ENCODE results near the gene MAST3.
"Not testable (repeated sequence)": the region's sequence is repeated elsewhere in the genome, so short reads cannot be mapped to it uniquely, and the experiment has no call there.

Gene MAST3

DNA sequence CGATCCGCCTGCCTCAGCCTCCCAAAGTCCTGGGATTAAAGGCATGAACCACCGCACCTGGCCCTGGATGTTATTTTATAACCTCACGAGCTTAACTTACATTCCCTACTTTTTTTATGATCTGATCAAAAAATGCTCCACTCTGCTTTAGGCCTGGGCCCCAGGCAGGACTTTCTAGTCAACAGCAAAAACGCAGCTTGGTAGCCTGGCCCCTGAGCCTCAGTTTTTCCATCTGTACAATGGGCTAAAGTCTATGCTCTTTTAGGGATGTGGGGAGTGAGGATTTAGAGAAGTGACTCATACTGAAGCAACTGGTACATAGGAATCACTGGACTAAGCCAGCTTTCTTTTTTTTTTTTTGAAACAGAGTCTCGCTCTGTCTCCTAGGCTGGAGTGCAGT, 43.5 kb downstream of the MAST3 start:
- no peak for DNase-seq

DNA sequence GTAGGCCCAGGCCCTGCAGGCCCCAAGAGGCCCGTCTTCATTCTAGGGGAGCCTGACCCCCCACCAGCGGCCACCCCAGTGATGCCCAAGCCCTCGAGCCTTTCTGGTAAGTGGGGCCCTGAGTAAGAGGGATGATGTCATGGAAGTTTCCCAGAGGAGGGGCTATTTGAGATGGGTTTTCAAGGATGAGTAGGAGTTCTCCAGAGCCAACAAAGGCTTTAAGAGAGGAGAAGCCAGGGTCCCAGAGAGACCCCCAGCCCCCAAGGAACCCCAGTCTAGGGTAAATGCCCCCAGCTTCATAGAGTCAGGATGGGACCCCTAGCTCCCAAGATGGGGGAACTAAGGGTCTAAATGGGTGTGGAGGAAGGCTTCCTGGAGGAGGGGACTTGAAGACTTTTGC, 46.3 kb downstream of the MAST3 start:
- no peak for DNase-seq

DNA sequence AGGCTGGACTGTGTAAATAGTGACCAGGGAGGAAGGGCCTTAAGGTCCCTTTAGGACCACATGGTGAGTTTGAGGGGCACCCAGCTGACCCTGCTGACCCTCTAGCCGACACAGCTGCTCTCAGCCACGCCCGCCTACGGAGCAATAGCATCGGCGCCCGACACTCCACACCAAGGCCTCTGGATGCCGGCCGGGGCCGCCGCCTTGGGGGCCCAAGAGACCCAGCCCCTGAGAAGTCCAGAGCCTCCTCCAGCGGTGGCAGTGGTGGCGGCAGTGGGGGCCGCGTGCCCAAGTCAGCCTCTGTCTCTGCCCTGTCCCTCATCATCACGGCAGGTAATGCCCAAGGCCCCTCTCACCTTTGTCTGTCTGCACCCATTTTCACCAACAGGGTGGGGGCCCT, 46.8 kb downstream of the MAST3 start:
- no peak for DNase-seq

DNA sequence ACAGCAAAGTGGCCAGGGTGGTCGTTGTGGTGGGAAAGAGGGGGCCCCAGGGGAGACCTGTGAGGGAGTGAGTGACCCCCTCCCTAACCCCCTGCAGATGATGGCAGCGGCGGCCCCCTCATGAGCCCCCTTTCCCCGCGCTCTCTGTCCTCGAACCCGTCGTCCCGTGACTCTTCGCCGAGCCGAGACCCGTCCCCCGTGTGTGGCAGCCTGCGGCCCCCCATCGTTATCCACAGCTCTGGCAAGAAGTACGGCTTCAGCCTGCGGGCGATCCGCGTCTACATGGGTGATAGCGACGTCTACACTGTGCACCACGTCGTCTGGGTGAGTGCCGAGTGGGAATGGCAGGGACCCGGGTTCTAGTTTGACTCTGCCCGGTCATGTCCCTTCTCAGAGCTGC, 47.3 kb downstream of the MAST3 start:
- DNase-seq: no peak

DNA sequence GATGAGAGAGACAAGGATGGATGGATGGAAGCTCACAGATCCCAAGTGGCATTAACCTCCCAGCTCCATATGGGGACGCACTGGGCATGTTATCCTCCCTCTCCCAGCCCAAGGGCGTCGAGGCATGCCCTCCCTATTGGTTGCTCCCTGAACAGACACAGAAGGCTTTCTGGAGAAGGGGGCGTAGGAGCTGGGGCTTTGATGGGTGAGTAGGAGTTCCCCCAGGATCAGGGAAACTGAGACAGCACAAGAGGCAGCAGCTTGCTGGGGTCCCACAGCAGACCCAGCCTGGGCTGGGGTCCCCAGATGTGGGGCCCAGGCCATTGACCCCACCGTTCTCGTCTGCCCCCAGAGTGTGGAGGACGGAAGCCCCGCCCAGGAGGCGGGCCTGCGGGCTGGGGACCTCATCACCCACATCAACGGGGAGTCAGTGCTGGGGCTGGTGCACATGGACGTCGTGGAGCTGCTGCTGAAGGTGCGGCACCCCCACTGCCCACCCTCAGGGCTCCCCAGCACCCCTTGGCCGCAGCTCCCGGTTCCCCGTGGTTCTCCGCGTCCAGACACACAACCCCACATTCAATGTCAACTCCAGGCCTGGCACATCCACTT, 47.9 kb downstream of the MAST3 start:
- DNase-seq: no peak

DNA sequence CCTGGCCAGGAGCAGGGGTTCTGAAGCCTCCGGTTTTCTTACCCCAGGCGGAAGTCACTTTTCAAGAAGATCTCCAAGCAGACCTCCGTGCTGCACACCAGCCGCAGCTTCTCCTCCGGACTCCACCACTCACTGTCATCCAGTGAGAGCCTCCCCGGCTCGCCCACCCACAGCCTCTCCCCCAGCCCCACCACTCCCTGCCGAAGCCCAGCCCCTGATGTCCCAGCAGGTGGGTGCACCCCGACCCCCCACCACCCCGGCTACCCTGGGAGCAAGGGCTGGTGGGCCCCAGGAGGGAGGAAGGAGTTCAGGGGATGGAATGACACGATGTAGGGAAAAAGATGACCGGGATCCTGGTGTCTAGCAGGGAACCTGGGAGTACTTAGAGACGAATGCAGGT, 49.8 kb downstream of the MAST3 start:
- no peak for DNase-seq

DNA sequence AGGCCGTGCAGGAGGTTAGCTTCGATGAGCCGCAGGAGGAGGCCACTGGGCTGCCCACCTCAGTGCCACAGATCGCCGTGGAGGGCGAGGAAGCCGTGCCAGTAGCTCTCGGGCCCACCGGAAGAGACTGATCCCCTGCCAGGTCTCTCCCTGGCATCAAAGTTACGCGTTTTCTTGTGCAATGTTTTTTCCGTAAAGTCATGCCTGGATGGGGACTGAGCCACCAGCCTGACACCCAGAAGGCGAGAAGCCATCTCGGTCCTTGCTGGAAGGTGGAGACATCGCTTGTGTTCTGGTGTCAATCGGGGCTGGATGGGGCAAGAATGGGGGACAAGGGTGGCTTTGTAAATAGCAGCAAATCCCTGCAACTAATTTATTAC, 52.0 kb downstream of the MAST3 start:
- DNase-seq: no peak

DNA sequence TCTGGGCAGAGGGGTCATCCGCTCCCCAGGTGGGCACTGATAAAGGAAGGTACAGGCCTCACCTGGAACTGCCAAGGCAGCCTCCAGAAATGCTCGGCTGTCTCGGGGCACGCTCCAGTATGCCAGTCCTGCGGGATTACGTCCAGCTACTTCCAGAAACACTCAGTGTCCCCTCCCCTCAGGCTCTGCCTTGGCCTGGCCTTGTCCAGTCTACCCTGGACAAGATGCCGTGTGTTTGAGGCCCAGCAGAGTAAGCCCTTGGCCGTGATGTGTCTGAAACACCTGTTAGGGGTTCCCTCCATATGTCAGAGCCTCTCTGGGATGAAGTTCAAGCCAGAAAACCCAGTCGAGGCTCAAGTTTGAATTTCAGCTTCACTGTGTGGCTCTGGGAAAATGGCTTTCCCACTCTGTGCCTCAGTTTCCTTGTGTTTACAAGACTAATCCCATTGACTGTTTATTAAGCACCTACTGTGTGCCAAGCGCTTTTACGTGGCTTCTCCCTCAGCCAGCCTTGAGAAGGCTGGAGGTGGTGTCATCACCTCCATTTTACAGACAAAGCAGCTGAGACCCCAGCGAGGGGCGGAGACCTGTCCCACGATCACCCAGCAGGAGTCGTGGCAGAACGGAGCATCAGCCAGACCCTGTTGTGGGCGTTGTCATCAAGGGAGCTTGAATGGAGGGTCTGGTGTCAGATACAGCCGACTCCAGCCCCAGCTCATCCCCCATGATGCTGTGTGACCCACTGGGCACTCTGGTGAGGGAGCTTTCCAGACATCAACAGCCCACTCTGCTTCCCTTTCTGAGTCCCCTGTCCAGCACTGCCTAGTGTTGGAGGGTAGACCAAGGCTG, 53.4 kb downstream of the MAST3 start:
- no peak for DNase-seq

DNA sequence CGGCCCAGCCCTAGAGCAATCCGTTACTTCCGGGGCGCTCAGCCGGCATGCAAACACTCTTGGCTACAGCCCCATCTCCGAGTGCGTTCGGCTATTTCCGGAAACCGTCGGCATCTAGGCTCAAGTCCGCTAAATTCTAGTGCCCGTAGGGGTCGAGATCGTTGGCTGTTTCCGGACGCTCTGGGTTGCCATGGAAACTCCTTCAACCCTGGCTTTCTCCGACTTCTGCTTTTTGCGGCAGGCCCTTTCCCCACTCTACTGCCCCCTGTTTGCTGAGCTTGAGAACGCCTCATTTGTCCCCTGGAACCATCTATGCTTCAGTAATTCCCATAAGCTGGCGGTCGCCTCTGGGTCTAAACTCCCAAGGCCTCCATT, 54.9 kb downstream of the MAST3 start:
- DNase-seq: peak; percentile 92

DNA sequence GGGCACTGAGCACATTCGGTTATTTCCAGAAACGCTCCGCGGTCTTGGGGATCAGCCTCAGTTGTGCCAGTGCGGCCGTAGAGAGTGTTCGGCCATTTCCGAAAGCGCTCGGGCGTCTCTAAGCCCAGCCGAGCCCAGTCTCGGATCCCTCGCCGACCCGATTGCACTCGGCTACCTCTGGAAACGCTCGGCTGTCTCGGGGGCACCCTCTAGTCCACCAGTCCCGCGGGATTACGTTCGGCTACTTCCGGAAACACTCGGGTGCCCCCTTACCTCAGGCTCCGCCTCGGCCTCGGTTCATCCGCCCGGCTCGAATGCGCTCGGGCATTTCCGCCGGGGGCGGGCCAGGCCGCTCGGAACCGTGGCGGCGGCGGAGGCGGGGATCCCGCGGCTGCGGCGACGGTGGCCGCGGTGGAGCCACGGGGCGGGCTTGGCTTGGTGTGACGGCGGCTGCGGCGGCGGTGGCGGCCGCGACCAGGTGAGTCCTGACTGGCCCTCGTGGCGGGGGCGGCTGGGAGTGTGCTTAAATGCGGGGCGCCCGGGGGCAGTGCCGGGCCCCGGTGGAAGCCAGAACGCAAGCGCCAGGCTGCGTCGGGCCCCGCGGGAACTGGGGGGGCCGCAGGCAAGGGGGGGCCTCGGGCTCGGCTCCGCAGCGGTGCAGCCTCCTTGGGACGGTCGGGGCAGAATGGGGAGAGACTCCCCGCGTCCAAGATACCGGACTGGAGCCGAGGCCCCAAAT, 55.4 kb downstream of the MAST3 start, which contains the start of gene PIK3R2:
Gene PIK3R2, plus strand, starts transcription at position 347 of the 739 bp plus-strand sequence. CDS start 2,717 bp downstream, outside the sequence.
- peak; percentile 99 for DNase-seq

DNA sequence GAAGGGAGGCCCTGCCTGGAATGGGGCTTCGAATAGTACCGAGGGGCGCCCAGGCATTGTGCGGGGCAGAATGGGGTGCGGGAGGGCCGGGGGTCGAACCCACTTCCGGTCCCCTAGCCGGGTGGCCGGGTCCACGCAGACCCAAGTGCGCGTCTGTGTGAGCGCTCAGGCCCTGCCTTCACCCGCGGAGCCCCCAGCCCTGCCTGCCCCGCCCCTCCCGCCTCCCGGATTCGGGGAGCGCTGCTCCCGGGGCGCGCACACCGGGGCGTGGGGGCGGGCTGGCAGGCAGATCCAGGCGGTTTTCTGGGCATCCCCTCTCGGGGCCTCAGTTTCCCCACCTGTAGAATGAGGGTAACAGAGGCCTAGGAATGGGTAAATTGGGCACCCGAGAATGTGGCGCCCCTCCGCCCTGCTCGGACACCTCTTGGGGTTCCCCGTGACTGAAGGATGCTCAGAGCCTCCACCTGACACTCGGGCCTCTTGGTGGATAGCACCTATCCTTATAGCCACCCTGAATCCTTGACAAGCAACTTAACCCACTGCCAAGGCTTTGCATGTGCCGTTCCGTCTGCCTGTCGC, 56.1 kb downstream of the MAST3 start:
- DNase-seq: no peak

DNA sequence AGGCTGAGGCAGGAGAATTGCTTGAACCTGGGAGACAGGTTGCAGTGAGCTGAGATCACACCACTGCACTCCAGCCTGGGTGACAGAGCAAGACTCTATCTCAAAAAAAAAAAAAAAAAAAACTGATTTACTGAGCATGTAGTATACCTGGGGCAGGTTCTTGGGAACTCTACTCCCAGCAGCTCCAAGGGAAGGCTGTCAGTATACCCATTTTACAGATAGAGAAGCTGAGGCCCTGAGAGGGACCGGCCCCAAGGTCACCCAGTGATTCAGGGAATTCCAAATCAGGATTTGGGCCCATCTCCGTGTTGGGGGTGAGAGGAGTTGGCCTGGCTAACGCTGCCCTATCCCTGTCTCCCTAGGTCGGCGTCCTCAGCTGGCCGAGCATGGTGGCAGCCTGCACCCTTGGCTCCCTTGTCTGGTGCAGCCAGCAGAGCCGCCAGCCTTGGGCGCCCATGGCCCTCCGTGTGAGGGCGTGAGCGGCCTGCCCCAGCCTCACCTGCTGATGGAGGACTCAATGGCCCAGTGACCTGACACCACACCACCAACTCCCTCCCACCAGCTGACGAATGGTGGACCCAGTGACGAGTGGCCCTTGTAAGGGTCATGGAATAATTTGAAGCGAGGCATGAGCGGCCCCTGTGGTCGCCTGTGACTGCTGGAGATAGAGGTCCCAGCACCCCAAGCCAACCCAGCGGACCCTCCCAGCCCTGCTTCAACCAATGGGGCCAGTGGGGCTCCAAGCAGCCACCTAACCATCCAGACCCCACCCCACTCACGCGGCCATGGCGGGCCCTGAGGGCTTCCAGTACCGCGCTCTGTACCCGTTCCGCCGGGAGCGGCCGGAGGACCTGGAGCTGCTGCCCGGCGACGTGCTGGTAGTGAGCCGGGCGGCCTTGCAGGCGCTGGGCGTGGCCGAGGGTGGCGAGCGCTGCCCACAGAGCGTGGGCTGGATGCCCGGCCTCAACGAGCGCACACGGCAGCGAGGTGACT, 57.8 kb downstream of the MAST3 start:
- no peak for DNase-seq

DNA sequence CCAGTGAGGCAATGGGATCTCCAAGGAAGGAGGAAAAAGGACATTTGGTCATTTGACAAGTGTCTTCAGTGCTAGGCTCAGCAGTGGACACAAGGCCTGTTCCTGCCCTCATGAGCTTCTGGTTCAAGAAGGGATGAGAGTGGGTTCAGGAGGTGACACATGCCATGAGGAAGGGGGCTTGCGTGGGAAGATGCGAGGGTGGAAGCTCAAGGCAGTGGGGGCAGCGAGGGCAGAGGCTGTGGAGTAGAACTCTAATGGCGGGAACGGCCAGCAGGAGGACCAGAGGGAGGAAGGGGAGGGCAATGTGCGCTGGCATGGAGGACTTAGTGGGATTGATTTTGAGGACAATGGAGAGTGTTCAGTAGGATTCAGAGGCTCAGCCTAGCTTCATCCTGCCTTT, 58.7 kb downstream of the MAST3 start:
- no peak for DNase-seq

DNA sequence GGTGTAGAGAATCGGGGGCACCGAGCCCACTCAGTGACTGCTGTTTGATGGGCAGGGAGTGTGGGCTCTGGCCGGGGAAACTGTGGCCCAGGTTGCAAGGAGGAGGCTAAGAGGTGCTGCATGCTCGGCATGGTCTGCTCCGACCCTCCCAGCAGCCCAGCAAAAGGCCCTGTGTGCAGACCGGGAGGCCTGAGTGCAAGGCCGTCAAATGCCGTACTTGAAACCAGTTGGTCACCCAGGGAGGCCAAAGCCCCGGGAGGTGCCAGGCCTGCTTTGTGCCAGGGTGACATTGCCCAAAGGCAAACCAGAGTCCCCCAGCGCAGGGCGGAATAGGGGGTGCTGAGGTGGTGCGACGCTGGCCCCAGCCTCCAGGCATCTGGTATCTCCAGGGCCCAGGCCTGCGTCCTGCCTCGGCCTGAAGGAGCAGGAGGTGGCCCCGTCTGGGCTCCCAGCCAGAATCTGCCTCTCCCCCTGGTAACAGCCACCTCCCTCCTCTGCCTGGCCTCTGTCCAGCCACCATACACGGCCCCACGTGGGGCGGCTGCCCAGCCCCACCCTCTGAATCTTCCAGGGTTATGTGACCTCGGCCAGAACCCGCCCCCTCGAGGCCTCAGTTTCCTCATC, 59.4 kb downstream of the MAST3 start:
- DNase-seq: peak; percentile 96

DNA sequence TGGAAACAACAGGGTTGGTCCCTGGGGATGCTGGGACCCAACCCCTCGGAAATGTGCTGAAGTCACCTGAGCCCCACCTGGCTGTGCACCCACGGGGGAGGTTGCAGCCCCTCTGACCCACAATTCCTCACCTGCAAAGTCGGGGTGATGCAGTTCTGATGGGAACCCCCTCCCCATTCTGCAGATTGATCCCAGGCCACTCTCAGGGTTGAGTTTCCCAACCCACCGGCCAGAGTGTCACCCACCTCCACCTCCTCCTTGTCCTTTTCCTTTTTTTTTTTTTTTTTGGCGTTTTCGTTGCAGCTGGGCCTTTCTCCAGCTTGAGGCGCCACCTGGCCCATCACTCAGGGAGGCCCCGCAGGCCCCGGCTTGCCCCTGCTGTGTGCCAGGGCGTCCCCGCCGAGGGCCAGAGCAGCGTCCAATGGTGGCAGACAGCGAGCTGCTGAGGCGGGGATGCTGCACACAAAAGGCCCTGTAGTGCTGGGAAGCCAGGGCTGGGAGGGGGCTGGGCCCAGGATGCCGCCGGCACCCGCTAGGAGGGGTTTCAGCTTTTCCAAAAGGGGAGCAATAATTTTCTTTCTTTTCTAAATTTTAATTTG, 60.0 kb downstream of the MAST3 start:
- DNase-seq: peak; percentile 96

DNA sequence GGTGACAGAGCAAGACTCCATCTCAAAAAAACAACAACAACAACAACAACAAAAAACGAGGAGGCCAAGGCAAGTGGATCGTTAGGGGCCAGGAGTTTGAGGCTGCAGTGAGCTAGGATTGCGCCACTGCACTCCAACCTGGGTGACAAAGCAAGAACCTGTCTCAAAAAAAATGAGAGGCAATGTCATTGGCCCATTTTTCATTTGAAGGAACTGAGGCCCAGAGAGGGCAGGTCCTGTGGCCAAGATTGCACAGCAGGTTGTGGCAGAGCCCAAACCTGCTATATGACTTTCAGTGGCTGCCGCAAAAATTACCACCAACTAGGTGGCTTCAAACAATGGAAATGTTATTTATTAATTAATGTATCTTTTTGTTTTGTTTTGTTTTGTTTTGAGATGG, 60.9 kb downstream of the MAST3 start:
- no peak for DNase-seq

DNA sequence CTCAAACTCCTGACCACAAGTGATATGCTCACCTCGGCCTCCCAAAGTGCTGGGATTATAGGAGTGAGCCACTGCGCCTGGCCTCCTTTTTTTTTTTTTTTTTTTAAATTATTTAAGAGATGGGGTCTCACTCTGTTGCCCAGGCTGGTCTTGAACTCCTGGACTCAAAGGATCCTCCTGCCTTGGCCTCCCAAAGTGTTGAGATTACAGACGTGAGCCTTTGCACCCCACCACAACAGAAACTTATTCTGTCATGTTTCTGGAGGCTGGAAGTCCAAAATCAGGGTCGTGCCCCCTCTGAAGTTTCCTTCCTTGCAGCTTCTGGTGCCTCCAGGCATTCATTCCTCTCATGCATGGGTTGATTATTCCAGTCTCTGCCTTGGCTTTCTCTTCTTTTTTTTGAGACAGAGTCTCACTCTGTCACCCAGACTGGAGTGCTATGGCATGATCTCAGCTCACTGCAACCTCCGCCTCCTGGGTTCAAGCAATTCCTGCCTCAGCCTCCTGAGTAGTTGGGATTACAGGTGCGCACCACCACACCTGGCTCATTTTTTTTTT, 61.6 kb downstream of the MAST3 start:
- not testable (repeated sequence) for DNase-seq

DNA sequence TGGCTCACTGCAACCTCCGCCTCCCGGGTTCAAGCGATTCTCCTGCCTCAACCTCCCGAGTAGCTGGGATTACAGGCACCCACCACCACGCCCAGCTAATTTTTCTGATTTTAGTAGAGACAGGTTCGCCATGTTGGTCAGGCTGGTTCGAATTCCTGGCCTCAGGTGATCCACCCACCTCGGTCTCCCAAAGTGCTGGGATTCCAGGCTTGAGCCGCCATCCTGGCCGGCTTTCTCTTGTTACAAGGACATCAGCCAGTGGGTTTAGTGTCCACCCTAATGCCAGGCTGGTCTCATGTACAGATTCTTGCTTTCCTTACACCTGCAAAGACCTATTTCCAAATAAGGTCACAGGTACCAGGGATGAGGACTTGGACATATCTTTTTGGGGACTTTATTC, 62.2 kb downstream of the MAST3 start:
- DNase-seq: no peak

DNA sequence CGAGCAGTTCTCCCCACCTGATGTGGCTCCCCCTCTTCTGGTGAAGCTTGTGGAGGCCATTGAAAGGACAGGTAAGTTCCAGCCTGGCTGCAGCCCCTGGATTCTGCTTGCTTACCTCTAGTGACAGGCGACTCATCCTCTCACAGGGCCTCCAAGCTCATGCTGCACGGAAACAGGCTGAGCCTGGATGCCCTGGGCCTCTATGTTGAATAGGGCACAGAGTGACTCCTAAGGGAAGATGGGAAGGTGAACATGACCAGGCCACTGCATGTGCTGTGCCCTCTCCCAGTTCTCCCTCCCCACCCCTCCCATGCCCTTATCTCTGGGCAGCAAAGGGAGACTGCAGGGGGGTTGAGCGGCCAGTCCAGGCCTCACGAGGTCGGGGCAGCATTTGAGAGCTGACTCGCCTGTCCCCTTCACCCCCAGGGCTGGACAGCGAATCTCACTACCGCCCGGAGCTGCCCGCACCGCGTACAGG, 63.0 kb downstream of the MAST3 start:
- no peak for DNase-seq

DNA sequence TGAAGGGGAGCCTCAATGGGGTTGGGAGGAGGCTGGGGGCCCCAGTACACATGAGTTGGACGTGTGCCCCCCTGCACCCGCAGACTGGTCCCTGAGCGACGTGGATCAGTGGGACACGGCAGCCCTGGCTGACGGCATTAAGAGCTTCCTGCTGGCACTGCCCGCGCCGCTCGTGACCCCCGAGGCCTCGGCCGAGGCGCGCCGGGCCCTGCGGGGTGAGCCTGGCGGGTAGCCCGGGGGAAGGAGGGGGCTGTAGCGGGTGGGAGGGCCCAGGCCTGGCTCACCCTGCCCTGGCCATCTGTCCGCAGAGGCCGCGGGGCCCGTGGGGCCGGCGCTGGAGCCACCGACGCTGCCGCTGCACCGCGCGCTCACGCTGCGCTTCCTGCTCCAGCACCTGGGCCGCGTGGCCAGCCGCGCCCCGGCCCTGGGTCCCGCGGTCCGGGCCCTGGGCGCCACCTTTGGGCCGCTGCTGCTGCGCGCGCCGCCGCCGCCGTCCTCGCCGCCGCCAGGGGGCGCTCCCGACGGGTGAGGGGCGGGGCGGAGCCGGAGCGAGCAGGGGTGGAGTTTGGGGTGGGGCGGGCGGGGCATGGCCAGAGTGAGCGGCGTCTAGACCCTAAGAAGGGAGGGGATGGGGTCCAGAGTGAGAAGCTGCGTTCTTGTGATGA, 63.5 kb downstream of the MAST3 start:
- peak; percentile 63 for DNase-seq

Measured in NCI-H1105 (cell line).